Measurements from ENCODE around the gene HSD17B1. TPM values are rescaled to one million over a fixed set of nuclear protein-coding genes. Genes with fewer than 3 reads are reported as not detected.

HSD17B1 gene
- total and polyA plus RNA-seq, 2 of the 13 experiments (the other 11 are each of a cell fraction or from before 2014, with no cell fraction given) = 0.54 to 0.93 TPM

GRCh38 chr17:42554250-42555121, 1.8 kb downstream of the HSD17B1 start (continued):
- TF ChIP-seq ZNF260 (CRISPR knock-in tag; IDR thresholded peaks at IDR 0.05; ENCODE audit: borderline replicate concordance, low read depth) (no peak), ZFP37 (CRISPR knock-in tag; IDR thresholded peaks at IDR 0.05; ENCODE audit: borderline replicate concordance) (peak; percentile 58; the same call in 1 of the 2 replicates), NFAT5 (CRISPR knock-in tag; IDR thresholded peaks at IDR 0.05) (peak; percentile 84; the same call in 1 of the 2 replicates), CBFB (CRISPR knock-in tag; IDR thresholded peaks at IDR 0.05) (peak; percentile 90), NFIB (CRISPR knock-in tag; IDR thresholded peaks at IDR 0.05; ENCODE audit: borderline replicate concordance) (no peak), PAF1 (CRISPR knock-in tag; IDR thresholded peaks at IDR 0.05) (no peak), FOXO4 (CRISPR knock-in tag; conservative IDR thresholded peaks at IDR 0.05) (no peak), TRIM24 (CRISPR knock-in tag; IDR thresholded peaks at IDR 0.05) (no peak), ZNF563 (CRISPR knock-in tag; IDR thresholded peaks at IDR 0.05) (peak; percentile 85; the same call in 1 of the 2 replicates), ZMYM2 (CRISPR knock-in tag; IDR thresholded peaks at IDR 0.05) (no peak), ZNF598 (CRISPR knock-in tag; IDR thresholded peaks at IDR 0.05; ENCODE audit: borderline replicate concordance) (no peak; the same call in 1 of the 2 replicates), MAFK (conservative IDR thresholded peaks at IDR 0.05 in 1 of 2, IDR thresholded peaks at IDR 0.05 in 1 of 2; ENCODE audit: low read length in 2 of 2) (no peak), PAXIP1 (CRISPR knock-in tag; conservative IDR thresholded peaks at IDR 0.05) (peak; percentile 76), CHCHD3 (CRISPR knock-in tag; IDR thresholded peaks at IDR 0.05) (no peak), TGIF2 (CRISPR knock-in tag; IDR thresholded peaks at IDR 0.05) (peak; percentile 88), HES4 (CRISPR knock-in tag; IDR thresholded peaks at IDR 0.05; ENCODE audit: borderline replicate concordance) (no peak), ZNF333 (CRISPR knock-in tag; IDR thresholded peaks at IDR 0.05; ENCODE audit: borderline replicate concordance) (no peak; the same call in 1 of the 2 replicates), ZSCAN9 (CRISPR knock-in tag; IDR thresholded peaks at IDR 0.05; ENCODE audit: borderline replicate concordance) (peak; percentile 83), MYC (CRISPR knock-in tag; IDR thresholded peaks at IDR 0.05; ENCODE audit: borderline replicate concordance) (peak; percentile 81; the same call in 1 of the 2 replicates)
